ENCODE measurements around the gene MUC5AC.

The MUC5AC gene

GRCh38 chr11:1126935-1127663 lies 30.7 kb upstream of the MUC5AC start:
- Histone ChIP-seq H2BK120ac (ENCODE audit: low read depth, low read length) (no peak overlapping the region), H3K9ac (ENCODE audit: low read length) (no peak overlapping the region), H2AK5ac (ENCODE audit: low read length) (no peak overlapping the region), H3K27ac (ENCODE audit: low read depth, low read length) (no peak overlapping the region), H3K56ac (ENCODE audit: low read length) (no peak overlapping the region), H3K27me3 (ENCODE audit: insufficient read depth, low read length, poor library complexity) (no peaks in the 10 kb centered on the region), H3K4me2 (ENCODE audit: low read length) (no peak overlapping the region), H3K4ac (ENCODE audit: low read depth, low read length) (no peak overlapping the region), H3K79me2 (ENCODE audit: control insufficient read depth, insufficient read depth, low read length) (no peaks in the 10 kb centered on the region), H4K5ac (ENCODE audit: low read length) (no peak overlapping the region), H3K36me3 (ENCODE audit: control insufficient read depth, insufficient read depth, low read length) (no peaks in the 10 kb centered on the region), H2BK15ac (replicated peaks; ENCODE audit: low read depth) (no peak overlapping the region), H3K4me3 (ENCODE audit: low read length) (no peak overlapping the region), H3K18ac (ENCODE audit: low read length) (no peak overlapping the region), H3K79me1 (ENCODE audit: low read length) (no peaks in the 10 kb centered on the region), H2BK5ac (ENCODE audit: low read length) (no peak overlapping the region), H3K23ac (ENCODE audit: low read length) (no peak overlapping the region), H3K4me1 (ENCODE audit: control insufficient read depth, low read depth, low read length) (no peaks in the 10 kb centered on the region), H4K8ac (ENCODE audit: low read depth, low read length) (no peak overlapping the region)
- DNase-seq = no peak
- no CpG with 5 or more reads among the region's 30 CpGs for WGBS (ENCODE audit: extremely low coverage, insufficient coverage, low lambda C conversion rate)

GRCh38 chr11:1127664-1128162 lies 30.0 kb upstream of the MUC5AC start:
- H4K8ac ChIP-seq (ENCODE audit: low read depth, low read length) = no peak overlapping the region
- no peak overlapping the region for H3K27ac ChIP-seq (ENCODE audit: low read depth, low read length)
- no peak overlapping the region for H3K18ac ChIP-seq (ENCODE audit: low read length)
- no peak overlapping the region for H3K4me3 ChIP-seq (ENCODE audit: low read length)
- no peaks in the 10 kb centered on the region for H3K79me1 ChIP-seq (ENCODE audit: low read length)
- no peak overlapping the region for H3K9ac ChIP-seq (ENCODE audit: low read length)
- no peak overlapping the region for H2AK5ac ChIP-seq (ENCODE audit: low read length)
- no peak for DNase-seq
- WGBS (ENCODE audit: extremely low coverage, insufficient coverage, low lambda C conversion rate) = no CpG with 5 or more reads among the region's 14 CpGs
- H3K4me1 ChIP-seq (ENCODE audit: control insufficient read depth, low read depth, low read length) = no peaks in the 10 kb centered on the region
- no peak overlapping the region for H3K56ac ChIP-seq (ENCODE audit: low read length)
- H2BK120ac ChIP-seq (ENCODE audit: low read depth, low read length) = no peak overlapping the region
- no peak overlapping the region for H4K5ac ChIP-seq (ENCODE audit: low read length)
- no peaks in the 10 kb centered on the region for H3K27me3 ChIP-seq (ENCODE audit: insufficient read depth, low read length, poor library complexity)
- no peak overlapping the region for H3K4ac ChIP-seq (ENCODE audit: low read depth, low read length)
- H2BK15ac ChIP-seq (replicated peaks; ENCODE audit: low read depth) = no peak overlapping the region
- no peaks in the 10 kb centered on the region for H3K79me2 ChIP-seq (ENCODE audit: control insufficient read depth, insufficient read depth, low read length)
- H2BK5ac ChIP-seq (ENCODE audit: low read length) = no peak overlapping the region
- H3K23ac ChIP-seq (ENCODE audit: low read length) = no peak overlapping the region
- no peak overlapping the region for H3K4me2 ChIP-seq (ENCODE audit: low read length)
- H3K36me3 ChIP-seq (ENCODE audit: control insufficient read depth, insufficient read depth, low read length) = no peaks in the 10 kb centered on the region

- no peak overlapping the region for H3K4me2 ChIP-seq (ENCODE audit: low read length)
- no peaks in the 10 kb centered on the region for H3K79me2 ChIP-seq (ENCODE audit: control insufficient read depth, insufficient read depth, low read length)
- no peak overlapping the region for H2AK5ac ChIP-seq (ENCODE audit: low read length)
- H4K5ac ChIP-seq (ENCODE audit: low read length) = no peak overlapping the region
- H3K18ac ChIP-seq (ENCODE audit: low read length) = no peak overlapping the region
- H3K27me3 ChIP-seq (ENCODE audit: insufficient read depth, low read length, poor library complexity) = no peaks in the 10 kb centered on the region
- no peak overlapping the region for H2BK5ac ChIP-seq (ENCODE audit: low read length)
- no CpG with 5 or more reads among the region's 33 CpGs for WGBS (ENCODE audit: extremely low coverage, insufficient coverage, low lambda C conversion rate)
- H3K4ac ChIP-seq (ENCODE audit: low read depth, low read length) = no peak overlapping the region
- H3K4me3 ChIP-seq (ENCODE audit: low read length) = no peak overlapping the region
- no peak overlapping the region for H2BK120ac ChIP-seq (ENCODE audit: low read depth, low read length)
- no peak overlapping the region for H3K9ac ChIP-seq (ENCODE audit: low read length)
- no peak overlapping the region for H3K56ac ChIP-seq (ENCODE audit: low read length)
- H3K4me1 ChIP-seq (ENCODE audit: control insufficient read depth, low read depth, low read length) = no peaks in the 10 kb centered on the region
- no peak overlapping the region for H4K8ac ChIP-seq (ENCODE audit: low read depth, low read length)
- no peak overlapping the region for H3K27ac ChIP-seq (ENCODE audit: low read depth, low read length)
- no peaks in the 10 kb centered on the region for H3K36me3 ChIP-seq (ENCODE audit: control insufficient read depth, insufficient read depth, low read length)
- no peaks in the 10 kb centered on the region for H3K79me1 ChIP-seq (ENCODE audit: low read length)
- H3K23ac ChIP-seq (ENCODE audit: low read length) = no peak overlapping the region
- no peak overlapping the region for H2BK15ac ChIP-seq (replicated peaks; ENCODE audit: low read depth)
- no peak for DNase-seq
Measured at GRCh38 chr11:1128311-1129142, 29.2 kb upstream of the MUC5AC start.

DNA sequence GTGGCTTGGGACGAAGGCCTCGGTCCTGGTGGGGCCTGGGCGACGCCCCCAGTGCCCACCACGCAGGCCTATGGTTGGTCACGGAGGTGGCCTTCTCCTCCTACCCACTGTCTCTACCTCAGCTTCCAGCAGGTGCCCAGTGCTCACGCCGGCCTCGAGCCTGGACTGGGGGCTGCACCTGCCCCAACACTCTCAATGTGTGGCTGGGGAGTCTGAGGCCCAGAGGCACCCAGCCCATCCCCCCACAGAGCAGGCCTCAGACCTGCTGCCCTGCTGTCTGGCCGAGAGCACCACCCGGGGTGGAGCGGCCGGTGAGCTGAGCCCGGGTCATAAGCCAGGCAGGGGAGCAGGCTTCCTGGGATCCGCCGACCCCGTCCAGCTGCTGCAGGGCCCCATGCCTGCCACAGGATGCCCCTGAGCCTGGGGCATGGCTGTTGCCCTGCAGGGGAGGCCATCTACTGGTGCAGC lies 28.6 kb upstream of the MUC5AC start:
- Histone ChIP-seq H3K36me3 (ENCODE audit: control insufficient read depth, insufficient read depth, low read length) (no peaks in the 10 kb centered on the region), H3K27ac (ENCODE audit: low read depth, low read length) (no peak overlapping the region), H3K4me3 (ENCODE audit: low read length) (no peak overlapping the region), H3K9ac (ENCODE audit: low read length) (no peak overlapping the region), H2BK15ac (replicated peaks; ENCODE audit: low read depth) (no peak overlapping the region), H3K4me1 (ENCODE audit: control insufficient read depth, low read depth, low read length) (no peaks in the 10 kb centered on the region), H3K79me2 (ENCODE audit: control insufficient read depth, insufficient read depth, low read length) (no peaks in the 10 kb centered on the region), H3K27me3 (ENCODE audit: insufficient read depth, low read length, poor library complexity) (no peaks in the 10 kb centered on the region), H2AK5ac (ENCODE audit: low read length) (no peak overlapping the region), H3K4ac (ENCODE audit: low read depth, low read length) (no peak overlapping the region), H3K56ac (ENCODE audit: low read length) (no peak overlapping the region), H4K5ac (ENCODE audit: low read length) (no peak overlapping the region), H2BK5ac (ENCODE audit: low read length) (no peak overlapping the region), H3K23ac (ENCODE audit: low read length) (no peak overlapping the region), H4K8ac (ENCODE audit: low read depth, low read length) (no peak overlapping the region), H3K18ac (ENCODE audit: low read length) (no peak overlapping the region), H3K4me2 (ENCODE audit: low read length) (no peak overlapping the region), H2BK120ac (ENCODE audit: low read depth, low read length) (no peak overlapping the region), H3K79me1 (ENCODE audit: low read length) (no peaks in the 10 kb centered on the region)
- WGBS (ENCODE audit: extremely low coverage, insufficient coverage, low lambda C conversion rate) = no CpG with 5 or more reads among the region's 17 CpGs
- no peak for DNase-seq

DNA sequence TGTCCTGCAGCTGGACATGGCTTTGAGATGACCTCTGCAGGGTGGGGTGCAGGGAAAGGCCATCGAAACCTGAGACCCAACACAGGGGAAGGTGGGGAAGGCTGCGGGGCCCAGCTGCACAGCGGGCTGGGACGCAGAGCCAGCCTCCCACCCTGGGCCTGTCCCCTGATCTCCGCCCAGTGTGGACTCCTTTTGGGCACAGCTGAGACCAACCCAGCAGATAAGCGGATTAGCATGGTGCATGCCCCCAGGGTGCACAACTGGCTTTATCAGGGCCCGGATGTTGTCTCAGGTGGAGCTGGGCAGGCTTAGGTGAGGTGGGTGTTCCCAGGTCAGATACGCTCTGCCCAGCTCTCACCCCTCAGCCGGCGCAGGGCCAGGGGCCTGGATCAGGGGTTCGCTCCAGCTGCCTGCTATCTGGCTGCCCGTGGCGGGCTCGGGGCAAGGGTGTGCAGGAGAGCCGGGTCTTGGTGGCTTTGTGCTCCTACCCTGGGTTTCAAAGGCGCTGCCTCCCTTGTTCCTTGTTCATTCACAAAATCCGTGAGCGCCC lies 28.1 kb upstream of the MUC5AC start:
- H3K4me1 ChIP-seq (ENCODE audit: control insufficient read depth, low read depth, low read length) = no peaks in the 10 kb centered on the region
- no peak overlapping the region for H2AK5ac ChIP-seq (ENCODE audit: low read length)
- H2BK120ac ChIP-seq (ENCODE audit: low read depth, low read length) = no peak overlapping the region
- no peak overlapping the region for H3K56ac ChIP-seq (ENCODE audit: low read length)
- no peaks in the 10 kb centered on the region for H3K27me3 ChIP-seq (ENCODE audit: insufficient read depth, low read length, poor library complexity)
- no peak overlapping the region for H3K18ac ChIP-seq (ENCODE audit: low read length)
- no peak overlapping the region for H3K9ac ChIP-seq (ENCODE audit: low read length)
- H3K79me2 ChIP-seq (ENCODE audit: control insufficient read depth, insufficient read depth, low read length) = no peaks in the 10 kb centered on the region
- H3K23ac ChIP-seq (ENCODE audit: low read length) = no peak overlapping the region
- no peak overlapping the region for H3K4me3 ChIP-seq (ENCODE audit: low read length)
- no peak overlapping the region for H3K4ac ChIP-seq (ENCODE audit: low read depth, low read length)
- H4K8ac ChIP-seq (ENCODE audit: low read depth, low read length) = no peak overlapping the region
- no peaks in the 10 kb centered on the region for H3K36me3 ChIP-seq (ENCODE audit: control insufficient read depth, insufficient read depth, low read length)
- no peak overlapping the region for H2BK15ac ChIP-seq (replicated peaks; ENCODE audit: low read depth)
- H2BK5ac ChIP-seq (ENCODE audit: low read length) = no peak overlapping the region
- WGBS (ENCODE audit: extremely low coverage, insufficient coverage, low lambda C conversion rate) = no CpG with 5 or more reads among the region's 18 CpGs
- H3K4me2 ChIP-seq (ENCODE audit: low read length) = no peak overlapping the region
- DNase-seq = no peak
- H3K27ac ChIP-seq (ENCODE audit: low read depth, low read length) = no peak overlapping the region
- H4K5ac ChIP-seq (ENCODE audit: low read length) = no peak overlapping the region
- no peaks in the 10 kb centered on the region for H3K79me1 ChIP-seq (ENCODE audit: low read length)

Data from mesendoderm (in vitro differentiated cells).